Spleen (tissue), 11 donors: ENCODE results near the gene ZNF575. TPM values are rescaled to one million over a fixed set of nuclear protein-coding genes. Genes with fewer than 3 reads are reported as not detected.
A peak's percentile ranks its signal among the peaks of the same experiment; 100 is the strongest.

Experiments used
- DNase-seq: peaks from one replicate; pipeline ENCODE4 v3.0.0-alpha.2; 2020
- H3K27ac ChIP-seq, 8 donors: fragments of 200-600 bp; sonication (generic) in 7 of 8; 1 replicate in 4 of 8; 2 replicates in 4 of 8; pipeline versions ENCODE4 v1.5.0 to v1.8.0; 2016 to 2021; ENCODE audit warnings: inconsistent platforms in 4 of 8, mild to moderate bottlenecking in 4 of 8, moderate library complexity in 1 of 8
- H3K27me3 ChIP-seq, 7 donors: fragments of 200-600 bp; sonication (generic) in 6 of 7; replicated peaks in 1 of 7; 1 replicate in 4 of 7; 2 replicates in 3 of 7; pipeline versions ENCODE4 v1.5.0 to v1.8.0; 2016 to 2021; ENCODE audit warnings: inconsistent platforms in 3 of 7, mild to moderate bottlenecking in 1 of 7
- H3K36me3 ChIP-seq, 6 donors: fragments of 200-600 bp; sonication (generic) in 5 of 6; 1 replicate in 4 of 6; 2 replicates in 2 of 6; pipeline versions ENCODE4 v1.5.0 to v1.8.0; 2016 to 2021; ENCODE audit warnings: inconsistent platforms in 2 of 6
- H3K4me1 ChIP-seq, 6 donors: fragments of 200-600 bp; sonication (generic) in 5 of 6; 1 replicate in 3 of 6; 2 replicates in 3 of 6; pipeline versions ENCODE4 v1.5.0 to v1.8.0; 2016 to 2021; ENCODE audit warnings: inconsistent platforms in 3 of 6
- H3K4me3 ChIP-seq, 8 donors: fragments of 200-600 bp; sonication (generic) in 7 of 8; 1 replicate in 4 of 8; 2 replicates in 4 of 8; pipeline versions ENCODE4 v1.5.0 to v1.8.0; 2016 to 2021; ENCODE audit warnings: inconsistent platforms in 4 of 8, mild to moderate bottlenecking in 4 of 8, moderate library complexity in 2 of 8
- H3K9me3 ChIP-seq, 8 donors: fragments of 200-600 bp; sonication (generic) in 7 of 8; 1 replicate in 4 of 8; 2 replicates in 4 of 8; pipeline versions ENCODE4 v1.5.0 to v1.8.0; 2016 to 2021; ENCODE audit warnings: inconsistent platforms in 4 of 8
- POLR2A ChIP-seq, 3 donors: fragments of 450-650 bp; IDR thresholded peaks; one replicate each; pipeline ENCODE4 v1.5.1; 2017; ENCODE audit warnings: antibody characterized with exemption in 3 of 3, mild to moderate bottlenecking in 1 of 3
- POLR2AphosphoS5 ChIP-seq, 3 donors: sonication (generic); formaldehyde crosslinking; IDR thresholded peaks; one replicate each; pipeline ENCODE4 v1.5.1; 2017; ENCODE audit warnings: antibody characterized with exemption in 3 of 3
- WGBS, 5 donors: extraction: QIAGEN DNeasy Blood & Tissue Kit in 3 of 5; methylation state at CpG; one replicate each; pipeline versions ENCODE4 v1.1.5 to v1.1.7; 2013 to 2018; 5-methylcytosine and 5-hydroxymethylcytosine counted together
- intact Hi-C: fragments of 100-400 bp; cut with DNase I; formaldehyde crosslinking; loops from one replicate; pipeline ENCODE4 v1.15.0; 2023; ENCODE audit warnings: low total_unique reads
- polyA plus RNA-seq, 3 donors: library from polyadenylated mRNA; stranded (reverse); fragments of 200-250 nt; gene quantifications; one replicate each; pipeline ENCODE4 v1.2.1, GENCODE V29; 2013
- total RNA-seq, 7 donors: library from RNA; depleted of rRNA in 3 of 7; stranded (reverse); fragments of >200 nt in 3 of 7; fragmentation: NEBNext Ultra II Directional in 4 of 7; extraction: Animal tissue kit (Norgen Biotek cat#: 25700) in 4 of 7; gene quantifications; one replicate each; pipeline versions ENCODE4 v1.1.0 to v1.2.1, GENCODE V29; 2016 to 2021
- TF ChIP-seq, protein P1 (sequence below), 11 experiments: fragments of 200-600 bp in 7 of 11; fragments of 450-650 bp in 4 of 11; sonication (generic) in 4 of 11; IDR thresholded peaks in 8 of 11; conservative IDR thresholded peaks in 3 of 11; 1 replicate in 7 of 11; 2 replicates in 4 of 11; pipeline versions ENCODE4 v1.4.0 to v1.8.0; 2016 to 2021; ENCODE audit warnings: antibody characterized with exemption in 11 of 11, inconsistent platforms in 4 of 11, mild to moderate bottlenecking in 1 of 11
- donor health status: healthy with polysubstance abuse.
- donor health status: DM: no; HTN: no; CAD: no; lungs with moderate emphysema.
- donor health status: DM: no; HTN: no; CAD: no.
- donor health status: Bipolar disorder and iron deficiency.
- donor health status: healthy.
- donor health status: DM: no; HTN: no; CAD: no.
- donor health status: DM: yes; HTN: yes; CAD: no.

ZNF575 gene
- total and polyA plus RNA-seq, 10 donors = 0.82 to 4.3 (median 2.1) TPM; not detected in 2

DNA sequence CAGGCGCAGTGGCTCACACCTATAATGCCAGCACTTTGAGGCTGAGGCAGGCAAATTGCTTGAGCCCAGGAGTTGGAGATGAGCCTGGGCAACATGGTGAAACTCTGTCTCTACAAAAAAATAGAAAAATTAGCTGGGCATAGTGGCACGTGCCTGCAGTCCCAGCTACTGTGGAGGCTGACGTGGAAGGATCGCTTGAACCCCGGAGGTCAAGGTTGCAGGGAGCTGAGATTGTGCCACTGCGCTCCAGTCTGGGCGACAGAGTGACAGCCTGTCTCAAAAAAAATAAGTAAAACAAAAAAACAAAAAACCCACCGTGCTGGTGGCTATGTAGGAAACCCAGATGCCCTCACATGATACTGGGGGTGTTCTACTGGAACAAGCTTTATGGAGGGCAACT lies 44.8 kb upstream of the ZNF575 start:
- Histone ChIP-seq H3K4me1 (peaks cover 8 to 52% (median 27%) of the 10 kb centered on the region in 6 donors), H3K4me3 (no peak overlapping the region), H3K27me3 (no peaks in the 10 kb centered on the region), H3K36me3 (peaks cover 0 to 12% (median 0%) of the 10 kb centered on the region in 6 donors), H3K9me3 (no peaks in the 10 kb centered on the region), H3K27ac (peak overlapping the region in 1 of 8 donors; percentile 40)
- 81 to 93% (median 90%) methylated on average over 8 of the region's 8 CpGs for WGBS, 5 donors
- TF ChIP-seq, protein P1, sequence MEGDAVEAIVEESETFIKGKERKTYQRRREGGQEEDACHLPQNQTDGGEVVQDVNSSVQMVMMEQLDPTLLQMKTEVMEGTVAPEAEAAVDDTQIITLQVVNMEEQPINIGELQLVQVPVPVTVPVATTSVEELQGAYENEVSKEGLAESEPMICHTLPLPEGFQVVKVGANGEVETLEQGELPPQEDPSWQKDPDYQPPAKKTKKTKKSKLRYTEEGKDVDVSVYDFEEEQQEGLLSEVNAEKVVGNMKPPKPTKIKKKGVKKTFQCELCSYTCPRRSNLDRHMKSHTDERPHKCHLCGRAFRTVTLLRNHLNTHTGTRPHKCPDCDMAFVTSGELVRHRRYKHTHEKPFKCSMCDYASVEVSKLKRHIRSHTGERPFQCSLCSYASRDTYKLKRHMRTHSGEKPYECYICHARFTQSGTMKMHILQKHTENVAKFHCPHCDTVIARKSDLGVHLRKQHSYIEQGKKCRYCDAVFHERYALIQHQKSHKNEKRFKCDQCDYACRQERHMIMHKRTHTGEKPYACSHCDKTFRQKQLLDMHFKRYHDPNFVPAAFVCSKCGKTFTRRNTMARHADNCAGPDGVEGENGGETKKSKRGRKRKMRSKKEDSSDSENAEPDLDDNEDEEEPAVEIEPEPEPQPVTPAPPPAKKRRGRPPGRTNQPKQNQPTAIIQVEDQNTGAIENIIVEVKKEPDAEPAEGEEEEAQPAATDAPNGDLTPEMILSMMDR (IDR thresholded peaks at IDR 0.05 in 8 of 11, conservative IDR thresholded peaks at IDR 0.05 in 3 of 11) = no peak
- TF ChIP-seq POLR2AphosphoS5 (IDR thresholded peaks at IDR 0.05) = no peak
- TF ChIP-seq POLR2A (IDR thresholded peaks at IDR 0.05) = no peak
- no peak for DNase-seq
- intact Hi-C loops = no loop called here

DNA sequence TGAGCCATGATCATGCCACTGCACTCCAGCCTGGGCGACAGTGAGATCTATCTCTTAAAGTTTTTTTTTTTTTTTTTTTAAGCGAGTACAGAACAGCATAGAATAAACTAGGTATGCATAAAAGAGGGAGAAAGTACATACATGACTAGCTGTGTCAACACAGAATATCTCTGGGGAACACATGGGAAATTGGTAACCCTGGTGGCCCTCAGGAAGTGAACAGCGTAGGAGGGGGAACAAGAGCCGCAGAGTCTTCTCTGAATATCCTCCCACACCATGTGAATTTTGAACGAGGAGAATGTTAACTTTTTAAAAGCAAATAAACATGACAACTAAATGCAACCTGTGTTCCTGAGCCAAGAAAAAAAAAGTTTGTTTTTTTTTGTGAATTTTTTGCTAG lies 43.7 kb upstream of the ZNF575 start:
- Histone ChIP-seq H3K27ac (peak overlapping the region in 5 of 8 donors; percentile 30 to 47 (median 33)), H3K9me3 (no peaks in the 10 kb centered on the region), H3K27me3 (no peaks in the 10 kb centered on the region), H3K36me3 (peaks cover 0 to 13% (median 3%) of the 10 kb centered on the region in 6 donors), H3K4me3 (no peak overlapping the region), H3K4me1 (peaks cover 8 to 52% (median 27%) of the 10 kb centered on the region in 6 donors)
- intact Hi-C loops = no loop called here
- no peak for DNase-seq
- 37 to 44% (median 39%) methylated on average over 5 of the region's 5 CpGs for WGBS, 5 donors
- TF ChIP-seq, protein P1 (IDR thresholded peaks at IDR 0.05 in 8 of 11, conservative IDR thresholded peaks at IDR 0.05 in 3 of 11) = no peak
- TF ChIP-seq POLR2A (IDR thresholded peaks at IDR 0.05) (no peak), POLR2AphosphoS5 (IDR thresholded peaks at IDR 0.05) (no peak)

DNA sequence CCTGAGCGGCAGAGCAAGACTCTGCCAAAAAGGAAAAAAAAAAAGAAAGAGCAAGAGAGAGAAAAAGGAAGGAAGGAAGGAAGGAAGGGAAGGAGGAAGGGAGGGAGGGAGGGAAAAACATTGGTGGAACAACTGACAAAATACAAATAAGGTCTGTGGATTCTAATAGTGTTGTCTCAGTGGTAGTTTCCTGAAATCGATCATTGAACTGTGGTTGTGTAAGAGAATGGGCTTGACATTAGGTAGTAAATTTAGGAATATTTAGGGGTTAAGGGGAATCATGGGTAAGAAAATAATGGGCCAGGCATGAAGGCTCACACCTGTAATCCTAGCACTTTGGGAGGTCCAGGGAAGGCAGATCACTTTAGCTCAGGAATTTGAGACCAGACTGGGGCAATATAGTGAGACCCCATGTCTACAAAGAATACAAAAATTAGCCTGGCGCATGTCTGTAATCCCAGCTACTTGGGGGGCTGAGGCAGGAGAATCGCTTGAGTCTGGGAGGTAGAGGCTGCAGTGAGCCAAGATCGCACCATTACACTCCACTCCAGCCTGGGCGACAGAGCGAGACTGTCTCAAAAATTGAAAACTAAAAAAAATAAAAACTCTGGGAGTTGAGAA lies 42.9 kb upstream of the ZNF575 start:
- peak overlapping the region in 4 of 8 donors; percentile 30 to 47 (median 38) for H3K27ac ChIP-seq
- H3K27me3 ChIP-seq = no peaks in the 10 kb centered on the region
- WGBS, 5 donors = 88 to 96% (median 90%) methylated on average over 7 of the region's 7 CpGs
- peaks cover 0 to 21% (median 7%) of the 10 kb centered on the region in 6 donors for H3K36me3 ChIP-seq
- intact Hi-C loops = no loop called here
- H3K4me1 ChIP-seq = peaks cover 8 to 52% (median 27%) of the 10 kb centered on the region in 6 donors
- no peak for DNase-seq
- no peak for TF ChIP-seq POLR2AphosphoS5 (IDR thresholded peaks at IDR 0.05)
- no peak for TF ChIP-seq POLR2A (IDR thresholded peaks at IDR 0.05)
- TF ChIP-seq, protein P1 (IDR thresholded peaks at IDR 0.05 in 8 of 11, conservative IDR thresholded peaks at IDR 0.05 in 3 of 11) = no peak
- H3K4me3 ChIP-seq = no peak overlapping the region
- no peaks in the 10 kb centered on the region for H3K9me3 ChIP-seq

DNA sequence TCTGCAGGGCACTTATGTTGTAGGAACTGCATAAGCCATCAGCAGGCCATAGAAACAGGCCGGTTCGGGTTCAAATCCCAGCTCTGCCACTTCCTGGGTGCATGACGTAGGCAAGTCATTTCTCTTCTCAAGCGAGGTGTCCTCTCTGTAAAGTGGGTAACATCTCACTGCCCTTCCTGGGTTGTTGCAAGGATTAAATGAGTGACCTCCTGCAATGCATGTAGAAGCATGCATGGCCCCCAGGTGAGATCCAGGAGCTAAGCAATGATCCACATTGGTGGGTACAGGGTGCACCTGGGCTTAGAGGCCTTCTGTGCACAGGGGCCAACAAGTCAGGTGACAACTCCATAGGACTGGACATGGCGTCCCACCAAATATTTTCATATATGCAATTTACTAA lies 42.2 kb upstream of the ZNF575 start:
- H3K4me1 ChIP-seq = peaks cover 8 to 50% (median 27%) of the 10 kb centered on the region in 6 donors
- intact Hi-C loops = no loop called here
- no peak overlapping the region for H3K4me3 ChIP-seq
- TF ChIP-seq POLR2A (IDR thresholded peaks at IDR 0.05) = no peak
- TF ChIP-seq POLR2AphosphoS5 (IDR thresholded peaks at IDR 0.05) = no peak
- no peaks in the 10 kb centered on the region for H3K27me3 ChIP-seq
- DNase-seq = no peak
- no peaks in the 10 kb centered on the region for H3K9me3 ChIP-seq
- H3K27ac ChIP-seq = peak overlapping the region in 1 of 8 donors; percentile 32
- H3K36me3 ChIP-seq = peaks cover 0 to 28% (median 14%) of the 10 kb centered on the region in 6 donors
- 80 to 95% (median 89%) methylated on average over 5 of the region's 5 CpGs for WGBS, 5 donors
